Measurements from ENCODE around the gene MC1R.
A peak's percentile ranks its signal among the peaks of the same experiment; 100 is the strongest.

- TF ChIP-seq, protein P1, sequence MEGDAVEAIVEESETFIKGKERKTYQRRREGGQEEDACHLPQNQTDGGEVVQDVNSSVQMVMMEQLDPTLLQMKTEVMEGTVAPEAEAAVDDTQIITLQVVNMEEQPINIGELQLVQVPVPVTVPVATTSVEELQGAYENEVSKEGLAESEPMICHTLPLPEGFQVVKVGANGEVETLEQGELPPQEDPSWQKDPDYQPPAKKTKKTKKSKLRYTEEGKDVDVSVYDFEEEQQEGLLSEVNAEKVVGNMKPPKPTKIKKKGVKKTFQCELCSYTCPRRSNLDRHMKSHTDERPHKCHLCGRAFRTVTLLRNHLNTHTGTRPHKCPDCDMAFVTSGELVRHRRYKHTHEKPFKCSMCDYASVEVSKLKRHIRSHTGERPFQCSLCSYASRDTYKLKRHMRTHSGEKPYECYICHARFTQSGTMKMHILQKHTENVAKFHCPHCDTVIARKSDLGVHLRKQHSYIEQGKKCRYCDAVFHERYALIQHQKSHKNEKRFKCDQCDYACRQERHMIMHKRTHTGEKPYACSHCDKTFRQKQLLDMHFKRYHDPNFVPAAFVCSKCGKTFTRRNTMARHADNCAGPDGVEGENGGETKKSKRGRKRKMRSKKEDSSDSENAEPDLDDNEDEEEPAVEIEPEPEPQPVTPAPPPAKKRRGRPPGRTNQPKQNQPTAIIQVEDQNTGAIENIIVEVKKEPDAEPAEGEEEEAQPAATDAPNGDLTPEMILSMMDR (conservative IDR thresholded peaks at IDR 0.05; ENCODE audit: low read length), result peak; percentile 44
- no peak for TF ChIP-seq EZH2phosphoT487 (IDR thresholded peaks at IDR 0.05; ENCODE audit: borderline replicate concordance, low read depth, low read length)
Measured at GRCh38 chr16:89924297-89924924, 5.7 kb downstream of the MC1R start.

Data from OCI-LY7 (cell line).